HG02588 (cell line): ENCODE measurements around the gene LMO3.
A peak's percentile ranks its signal among the peaks of the same experiment; 100 is the strongest.
"Not testable (repeated sequence)": the region's sequence is repeated elsewhere in the genome, so short reads cannot be mapped to it uniquely, and the experiment has no call there.

Experiments used
- ATAC-seq: cut with Tn5 transposase; IDR thresholded peaks from one replicate; pipeline ENCODE4 v1.9.1; 2021; ENCODE audit warnings: mild to moderate bottlenecking, moderate library complexity; ENCODE audit not compliant: unreplicated experiment

Gene LMO3

GRCh38 chr12:16553457-16553856 lies 52.5 kb downstream of the LMO3 start:
- ATAC-seq = no peak

GRCh38 chr12:16552301-16552700 lies 53.7 kb downstream of the LMO3 start:
- no peak for ATAC-seq

GRCh38 chr12:16545836-16546235 lies 60.1 kb downstream of the LMO3 start:
- no peak for ATAC-seq

DNA sequence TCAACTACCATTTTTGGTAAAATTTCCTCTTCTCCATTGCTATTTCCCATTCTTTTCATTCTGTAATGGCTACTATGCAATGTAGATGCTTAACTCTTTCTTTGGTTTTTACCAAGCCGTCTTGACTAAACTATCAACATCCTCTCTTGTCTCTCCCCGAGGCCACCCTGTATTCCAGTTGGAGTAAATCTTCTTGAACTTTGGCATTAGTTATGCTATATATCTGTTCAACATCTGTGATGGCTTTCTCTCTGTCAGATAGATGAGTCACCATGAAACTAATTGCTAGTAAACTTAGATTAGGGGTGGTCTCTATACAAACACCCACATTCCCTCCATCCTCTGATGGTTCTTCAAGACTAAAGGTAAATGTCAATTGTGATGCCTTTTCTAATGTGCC lies 63.4 kb downstream of the LMO3 start:
- ATAC-seq = no peak

DNA sequence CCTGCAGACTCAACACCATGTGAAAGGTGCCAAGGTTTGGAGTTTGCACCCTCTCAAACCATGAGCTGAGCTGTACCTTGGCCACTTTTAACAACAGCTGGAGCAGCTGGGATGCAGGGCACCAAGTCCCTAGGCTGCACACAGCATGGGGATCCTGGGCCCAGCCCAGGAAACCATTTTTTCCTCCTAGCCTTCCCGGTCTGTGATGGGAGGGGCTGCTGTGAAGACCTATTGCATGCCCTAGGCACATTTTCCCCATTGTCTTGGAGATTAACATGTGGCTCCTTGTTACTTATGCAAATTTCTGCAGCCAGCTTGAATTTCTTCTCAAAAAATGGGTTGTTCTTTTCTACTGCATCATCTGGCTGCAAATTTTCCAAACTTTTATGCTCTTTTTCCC lies 68.3 kb downstream of the LMO3 start:
- ATAC-seq = not testable (repeated sequence)

DNA sequence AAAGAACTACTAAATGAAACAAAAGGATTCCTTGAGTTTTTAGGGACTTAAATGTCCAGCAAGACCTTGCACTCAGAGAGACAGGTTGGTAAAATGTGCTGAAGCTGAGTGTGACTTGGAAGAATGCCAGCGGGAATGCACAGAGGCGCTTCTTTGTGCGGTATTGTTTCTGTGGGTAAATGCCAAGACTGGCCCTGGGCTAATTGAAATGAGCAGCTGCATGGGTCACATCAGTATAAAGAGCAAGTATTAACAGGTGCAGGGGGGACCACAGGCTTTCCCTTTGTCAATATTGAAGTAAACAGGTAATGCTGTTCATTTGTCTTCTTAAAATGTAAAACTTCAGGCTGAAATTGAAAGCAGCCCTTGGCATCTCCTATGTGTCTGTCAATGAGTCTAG lies 74.3 kb downstream of the LMO3 start:
- no peak for ATAC-seq

GRCh38 chr12:16530268-16530850 lies 75.6 kb downstream of the LMO3 start:
- no peak for ATAC-seq

DNA sequence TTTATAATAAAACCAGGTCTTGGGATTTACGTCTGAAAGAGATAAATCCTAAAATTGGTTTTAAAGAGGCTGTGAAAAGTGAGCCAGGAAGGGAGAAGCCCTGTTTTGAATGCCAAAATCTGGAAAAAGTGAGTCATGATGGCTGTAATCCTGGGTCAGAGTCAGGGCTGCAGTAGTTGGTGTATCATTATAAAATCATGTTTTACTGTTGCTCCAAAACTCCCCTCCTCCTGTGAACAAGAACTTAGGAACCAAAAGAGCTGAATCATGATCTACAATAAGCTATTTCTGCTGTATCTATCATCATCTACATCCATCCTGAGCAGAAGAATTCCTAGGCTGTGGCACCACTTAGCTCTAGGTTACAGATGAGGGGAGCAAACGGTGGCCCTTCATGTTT lies 79.3 kb downstream of the LMO3 start:
- no peak for ATAC-seq

DNA sequence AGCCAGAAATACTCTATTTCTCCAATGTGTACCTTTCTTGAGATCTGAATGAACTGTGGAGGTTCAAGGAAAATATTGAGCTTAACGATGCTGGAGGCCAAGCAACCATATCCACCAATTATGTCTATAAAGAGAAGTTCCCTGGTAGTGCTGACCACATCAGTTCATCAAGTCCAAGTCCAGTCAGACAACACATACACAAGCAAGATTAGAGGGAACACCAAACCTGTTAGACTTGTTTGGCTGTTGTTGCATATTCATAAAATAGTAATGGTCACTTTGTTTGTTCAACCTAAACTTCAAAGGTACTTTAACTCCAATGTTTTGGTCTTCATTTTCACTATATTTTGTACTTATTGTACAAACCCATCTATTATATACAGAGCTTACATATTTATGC lies 81.6 kb downstream of the LMO3 start:
- ATAC-seq = no peak

GRCh38 chr12:16523951-16524331 lies 82.0 kb downstream of the LMO3 start:
- no peak for ATAC-seq

DNA sequence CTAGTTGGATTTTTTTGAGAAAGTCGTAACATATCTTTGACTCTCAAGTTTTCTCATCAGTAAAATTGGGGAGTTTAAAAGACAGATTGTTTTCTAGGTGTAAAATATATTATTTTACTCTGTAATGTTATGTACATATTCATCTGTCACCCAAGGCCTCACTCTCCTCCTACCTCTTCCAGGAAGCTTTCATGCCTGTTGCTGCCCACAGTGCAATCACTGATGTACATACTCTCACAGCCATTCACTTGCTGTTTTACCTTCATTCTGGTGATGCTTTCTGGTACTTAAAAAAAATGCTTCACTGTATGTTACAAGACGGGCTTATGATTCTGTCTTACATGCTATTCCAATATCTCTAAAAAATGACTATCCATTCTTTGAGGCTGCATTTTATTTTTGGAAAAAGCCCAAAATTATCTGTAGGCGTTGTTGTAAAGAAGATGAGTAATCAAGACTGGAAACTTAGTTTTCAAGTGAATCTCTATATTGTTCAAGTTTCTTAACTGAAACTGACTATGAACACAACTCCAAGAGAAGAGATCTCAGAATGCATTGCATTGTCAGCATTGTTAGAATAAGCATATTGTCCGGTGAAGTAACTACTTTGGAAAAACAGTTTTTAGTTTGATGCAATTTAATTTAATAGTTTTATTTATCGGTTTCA lies 82.5 kb downstream of the LMO3 start:
- ATAC-seq = no peak

DNA sequence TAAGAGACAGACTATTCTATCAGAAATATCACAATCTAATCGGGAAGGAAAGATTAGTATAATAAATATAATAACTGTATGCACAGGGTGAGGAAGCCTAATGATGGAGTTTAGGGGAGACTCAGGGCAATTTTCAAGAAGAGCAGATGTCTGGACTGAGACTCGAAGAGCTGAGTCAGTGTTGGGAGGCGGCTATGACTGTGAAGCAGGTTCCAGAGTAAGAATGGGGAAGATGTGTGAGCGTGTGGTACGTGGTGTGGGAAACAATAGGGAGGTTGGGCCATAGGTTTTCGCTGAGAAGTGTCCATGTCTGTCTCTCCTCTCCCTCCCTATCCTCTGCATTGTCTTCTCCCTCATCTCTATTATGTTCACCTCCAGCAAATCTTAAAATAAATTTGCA lies 85.6 kb downstream of the LMO3 start:
- no peak for ATAC-seq

DNA sequence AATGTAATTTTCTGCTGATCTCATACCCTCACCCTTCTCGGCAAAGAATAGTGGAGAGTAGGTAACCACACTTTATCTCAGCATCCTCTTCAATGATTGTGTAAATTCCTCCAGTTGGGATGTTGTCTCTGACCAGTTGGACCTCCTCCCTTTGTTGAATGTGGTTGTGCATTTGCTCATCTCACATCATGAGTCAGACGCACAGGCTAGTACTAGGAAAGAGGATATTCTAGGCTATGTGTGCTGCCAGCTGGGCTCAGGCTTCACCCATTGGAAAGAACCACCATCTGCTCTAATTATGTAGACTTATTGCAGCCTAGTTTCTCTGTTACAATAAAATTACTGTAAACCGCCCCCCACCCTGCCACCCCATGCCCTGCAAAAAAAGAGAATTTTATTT lies 90.3 kb downstream of the LMO3 start:
- no peak for ATAC-seq

DNA sequence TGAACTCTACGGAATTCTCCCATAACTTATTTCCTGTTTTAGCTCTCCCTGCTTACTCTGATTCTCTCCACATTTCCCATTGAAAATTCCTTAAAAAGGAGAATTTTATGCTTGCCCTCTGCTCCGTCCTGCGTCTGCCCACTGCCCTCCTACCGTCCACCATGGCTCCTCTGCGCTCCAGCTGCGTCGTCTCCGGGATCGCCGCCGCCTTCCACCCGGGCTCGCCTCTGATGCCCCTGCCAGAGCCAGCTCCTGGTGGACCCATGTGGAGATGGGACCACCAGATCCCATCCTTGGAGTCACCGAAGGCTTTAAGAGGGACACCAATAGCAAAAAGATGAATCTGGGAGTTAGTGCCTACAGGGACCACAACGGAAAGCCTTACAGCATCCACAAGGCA lies 92.7 kb downstream of the LMO3 start:
- ATAC-seq = no peak

- no peak for ATAC-seq
Measured at GRCh38 chr12:16509411-16509810, 96.6 kb downstream of the LMO3 start.

GRCh38 chr12:16506394-16506793 lies 99.6 kb downstream of the LMO3 start:
- no peak for ATAC-seq

DNA sequence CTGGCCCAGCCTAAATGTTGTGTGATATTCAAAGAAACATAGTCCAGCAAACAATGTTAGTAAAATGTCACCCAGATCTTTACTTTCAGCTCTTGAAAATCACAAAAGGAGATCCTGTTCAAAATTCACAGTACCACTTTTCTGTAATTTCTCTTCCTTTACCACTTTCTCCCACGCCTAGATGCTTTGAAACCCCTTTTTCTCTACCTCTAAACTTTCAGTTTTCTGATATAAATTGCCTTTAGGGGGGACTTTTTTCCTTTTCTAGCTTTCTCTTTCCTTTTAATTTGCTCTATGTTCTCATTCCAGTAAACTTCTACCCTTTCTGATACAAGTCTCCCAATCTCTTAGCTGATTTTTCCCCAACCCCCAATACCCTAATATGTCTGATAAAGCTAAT lies 101.8 kb downstream of the LMO3 start:
- ATAC-seq = peak; percentile 62

DNA sequence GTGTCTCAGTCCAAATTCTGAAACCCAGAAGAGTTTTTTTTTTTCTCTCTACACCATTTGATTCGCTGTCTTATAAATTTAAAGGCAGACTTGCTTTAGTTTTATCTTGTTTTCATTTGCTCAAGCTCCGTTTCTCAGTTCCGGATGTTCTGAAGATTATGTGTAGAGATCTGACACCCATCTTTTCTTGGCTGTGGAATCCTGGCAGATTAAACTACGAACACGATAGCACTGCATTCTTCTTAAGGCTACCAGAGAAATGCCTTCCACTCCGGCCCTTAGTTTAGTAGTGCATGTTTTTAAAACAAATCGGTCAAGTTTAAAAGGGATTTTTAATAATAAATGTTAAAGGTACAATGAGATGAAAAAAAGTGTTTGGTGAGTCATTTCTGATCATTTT lies 106.4 kb downstream of the LMO3 start:
- ATAC-seq = no peak
